ENCODE measurements around the gene ABCA8.

DNA sequence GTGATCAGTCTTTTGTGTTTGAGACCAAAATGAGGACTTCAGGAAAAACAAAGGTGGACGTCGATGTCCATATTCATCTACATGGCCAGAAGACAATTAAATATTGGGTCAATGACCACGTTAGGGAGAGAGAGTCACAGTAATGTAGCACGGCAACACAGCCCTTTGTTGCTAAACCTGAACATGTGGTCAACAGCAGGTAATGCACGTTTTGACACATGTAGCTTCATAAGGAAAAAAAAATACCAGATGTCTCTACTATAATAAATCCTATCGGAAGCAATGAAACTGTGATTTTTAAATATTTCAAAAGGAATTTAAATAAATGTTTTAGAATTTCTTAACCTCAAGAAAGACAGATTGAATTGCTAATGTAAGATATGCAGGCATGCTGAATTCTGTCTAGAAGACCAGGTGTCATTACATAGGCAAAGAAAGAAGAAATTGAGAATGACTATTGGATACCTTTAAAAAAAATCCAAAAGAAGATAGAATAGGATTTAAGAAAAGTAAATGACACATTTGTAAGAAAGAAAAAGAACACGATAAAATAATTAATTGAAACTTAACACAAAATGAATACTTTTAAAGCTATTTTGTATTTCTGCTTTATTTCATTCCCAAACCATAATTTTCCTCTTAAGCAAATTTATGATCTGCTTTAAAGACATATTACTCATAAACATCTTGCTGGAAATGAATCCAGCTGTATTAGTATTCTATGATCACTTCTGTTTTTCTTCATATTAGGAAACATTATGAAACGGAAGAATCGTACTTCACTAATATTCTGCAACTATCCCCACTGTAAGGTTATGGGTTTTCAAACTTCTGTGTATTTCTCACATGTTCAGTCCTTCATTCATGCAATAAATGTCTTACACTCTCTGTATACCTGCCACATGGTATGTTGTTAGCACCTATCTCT is 30.1 kb downstream of the ABCA8 start:
- TF ChIP-seq, protein P1, sequence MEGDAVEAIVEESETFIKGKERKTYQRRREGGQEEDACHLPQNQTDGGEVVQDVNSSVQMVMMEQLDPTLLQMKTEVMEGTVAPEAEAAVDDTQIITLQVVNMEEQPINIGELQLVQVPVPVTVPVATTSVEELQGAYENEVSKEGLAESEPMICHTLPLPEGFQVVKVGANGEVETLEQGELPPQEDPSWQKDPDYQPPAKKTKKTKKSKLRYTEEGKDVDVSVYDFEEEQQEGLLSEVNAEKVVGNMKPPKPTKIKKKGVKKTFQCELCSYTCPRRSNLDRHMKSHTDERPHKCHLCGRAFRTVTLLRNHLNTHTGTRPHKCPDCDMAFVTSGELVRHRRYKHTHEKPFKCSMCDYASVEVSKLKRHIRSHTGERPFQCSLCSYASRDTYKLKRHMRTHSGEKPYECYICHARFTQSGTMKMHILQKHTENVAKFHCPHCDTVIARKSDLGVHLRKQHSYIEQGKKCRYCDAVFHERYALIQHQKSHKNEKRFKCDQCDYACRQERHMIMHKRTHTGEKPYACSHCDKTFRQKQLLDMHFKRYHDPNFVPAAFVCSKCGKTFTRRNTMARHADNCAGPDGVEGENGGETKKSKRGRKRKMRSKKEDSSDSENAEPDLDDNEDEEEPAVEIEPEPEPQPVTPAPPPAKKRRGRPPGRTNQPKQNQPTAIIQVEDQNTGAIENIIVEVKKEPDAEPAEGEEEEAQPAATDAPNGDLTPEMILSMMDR (IDR thresholded peaks at IDR 0.05) = no peak
- no peak for TF ChIP-seq ZNF121 (CRISPR knock-in tag; IDR thresholded peaks at IDR 0.05)
- TF ChIP-seq PRRX2 (CRISPR knock-in tag; IDR thresholded peaks at IDR 0.05) = no peak
- no peak for TF ChIP-seq TEAD4 (CRISPR knock-in tag; IDR thresholded peaks at IDR 0.05)
- no peak for TF ChIP-seq ZNF138 (CRISPR knock-in tag; conservative IDR thresholded peaks at IDR 0.05)
- no peak for TF ChIP-seq ZNF416 (CRISPR knock-in tag; IDR thresholded peaks at IDR 0.05)
- TF ChIP-seq ZNF232 (CRISPR knock-in tag; IDR thresholded peaks at IDR 0.05) = no peak
- TF ChIP-seq ELF4 (CRISPR knock-in tag; IDR thresholded peaks at IDR 0.05; ENCODE audit: low read depth) = no peak
- TF ChIP-seq NR2C2 (CRISPR knock-in tag; IDR thresholded peaks at IDR 0.05) = no peak
- TF ChIP-seq, protein P2, sequence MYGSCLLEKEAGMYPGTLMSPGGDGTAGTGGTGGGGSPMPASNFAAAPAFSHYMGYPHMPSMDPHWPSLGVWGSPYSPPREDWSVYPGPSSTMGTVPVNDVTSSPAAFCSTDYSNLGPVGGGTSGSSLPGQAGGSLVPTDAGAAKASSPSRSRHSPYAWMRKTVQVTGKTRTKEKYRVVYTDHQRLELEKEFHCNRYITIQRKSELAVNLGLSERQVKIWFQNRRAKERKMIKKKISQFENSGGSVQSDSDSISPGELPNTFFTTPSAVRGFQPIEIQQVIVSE (CRISPR knock-in tag; IDR thresholded peaks at IDR 0.05; ENCODE audit: borderline replicate concordance) = no peak
